SH-SY5Y (cell line): ENCODE measurements around the gene TBCD.

ENCODE experiments used
- GATA2 ChIP-seq: IDR thresholded peaks from 2 replicates; pipeline ENCODE4 v1.6.1; 2011; ENCODE audit warnings: mild to moderate bottlenecking, low read depth, low read length
- GATA3 ChIP-seq: IDR thresholded peaks from 2 replicates; pipeline ENCODE4 v1.6.1; 2011; ENCODE audit warnings: low read depth, mild to moderate bottlenecking, low read length, moderate library complexity

DNA sequence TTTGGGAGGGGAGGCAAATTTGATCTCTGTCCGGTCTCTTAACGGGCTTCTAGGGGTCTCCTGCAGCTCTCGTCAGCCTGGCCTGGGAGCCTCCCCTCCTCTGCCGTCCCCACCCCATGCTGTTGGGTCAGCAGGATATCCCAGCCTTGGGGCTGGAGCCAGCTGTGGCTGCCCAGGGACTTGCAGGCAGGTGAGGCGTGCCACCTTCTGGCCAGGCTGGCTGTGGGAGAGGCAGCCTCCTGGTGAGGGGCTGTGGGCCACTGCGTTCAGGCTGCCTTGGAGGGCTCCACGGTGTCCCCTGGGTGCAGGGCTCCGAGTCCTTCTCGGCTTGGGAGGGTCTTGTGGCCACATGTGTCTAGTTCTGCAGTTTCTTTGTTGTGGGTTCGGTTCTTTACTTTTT is 34.6 kb downstream of the TBCD start:
- TF ChIP-seq GATA2 (no peak), GATA3 (no peak)
